PC-3 (cell line): ENCODE results near the gene SHISA6. TPM values are rescaled to one million over a fixed set of nuclear protein-coding genes. Genes with fewer than 3 reads are reported as not detected.
"Not testable (repeated sequence)": the region's sequence is repeated elsewhere in the genome, so short reads cannot be mapped to it uniquely, and the experiment has no call there.

Experiments
- ATAC-seq: fragments of 200-7000 bp; cut with Tn5 transposase; 2 replicates; pipeline ENCODE4 v1.9.1; 2020; ENCODE audit warnings: mild to moderate bottlenecking, moderate library complexity
- BruUV-seq: library from RNA; stranded (reverse); fragments of 400-500 nt; replicated peaks from 2 replicates; lab custom pipeline; 2021; lab: Mats Ljungman, UMichigan
- CTCF ChIA-PET: fragments of 300-600 bp; sonication (Branson Sonifier 250); formaldehyde crosslinking; loops from one replicate; lab custom pipeline; 2022; ENCODE audit warnings: antibody characterized with exemption; lab: Charles Lee
- POLR2A ChIA-PET: fragments of 300-600 bp; sonication (Branson Sonifier 250); formaldehyde crosslinking; loops from one replicate; lab custom pipeline; 2022; ENCODE audit warnings: antibody characterized with exemption; ENCODE audit not compliant: unreplicated experiment; lab: Charles Lee
- DNase-seq: peaks from one replicate; pipeline ENCODE4 v3.0.0-alpha.2; 2015
- H2AFZ ChIP-seq: fragments of 300-600 bp; sonication (generic); 2 replicates; pipeline ENCODE4 v1.6.0; 2016; ENCODE audit warnings: antibody characterized with exemption, low read length
- H3F3A ChIP-seq: fragments of 300-600 bp; sonication (generic); one replicate; pipeline ENCODE4 v1.6.0; 2017; ENCODE audit warnings: antibody characterized with exemption, low read length, control low read depth, mild to moderate bottlenecking; ENCODE audit not compliant: unreplicated experiment
- H3K27ac ChIP-seq: fragments of 300-600 bp; sonication (generic); 2 replicates; pipeline ENCODE4 v1.5.1; 2016; ENCODE audit warnings: mild to moderate bottlenecking, low read length
- H3K27me3 ChIP-seq: fragments of 300-600 bp; sonication (generic); 2 replicates; pipeline ENCODE4 v1.6.1; 2016; ENCODE audit warnings: low read length, mixed read lengths
- H3K36me3 ChIP-seq: fragments of 300-600 bp; sonication (generic); 2 replicates; pipeline ENCODE4 v1.6.1; 2016; ENCODE audit warnings: low read depth, mixed run types, low read length, mixed read lengths
- H3K4me1 ChIP-seq: fragments of 300-600 bp; sonication (generic); 2 replicates; pipeline ENCODE4 v1.5.1; 2016; ENCODE audit warnings: low read length; ENCODE audit not compliant: insufficient read depth
- H3K4me2 ChIP-seq: fragments of 300-600 bp; sonication (generic); 2 replicates; pipeline ENCODE4 v1.6.0; 2016; ENCODE audit warnings: low read length
- H3K4me3 ChIP-seq: fragments of 300-600 bp; sonication (generic); 2 replicates; pipeline ENCODE4 v1.5.1; 2016; ENCODE audit warnings: mild to moderate bottlenecking, low read length, mixed read lengths
- H3K79me2 ChIP-seq: fragments of 300-600 bp; sonication (generic); 2 replicates; pipeline ENCODE4 v1.6.1; 2017; ENCODE audit warnings: low read length, mixed read lengths
- H3K9ac ChIP-seq: fragments of 300-600 bp; sonication (generic); 2 replicates; pipeline ENCODE4 v1.6.0; 2016; ENCODE audit warnings: mild to moderate bottlenecking, low read length
- H3K9me2 ChIP-seq: fragments of 300-600 bp; sonication (generic); replicated peaks from 2 replicates; pipeline ENCODE4 v1.6.1; 2016; ENCODE audit warnings: mixed run types, low read length, mixed read lengths
- H3K9me3 ChIP-seq: fragments of 300-600 bp; sonication (generic); 2 replicates; pipeline ENCODE4 v1.6.1; 2016; ENCODE audit warnings: low read length, mixed read lengths
- H4K20me1 ChIP-seq: fragments of 300-600 bp; sonication (generic); 2 replicates; pipeline ENCODE4 v1.6.1; 2016; ENCODE audit warnings: low read length, mixed read lengths
- EZH2 ChIP-seq: fragments of 300-600 bp; sonication (generic); IDR thresholded peaks from one replicate; pipeline ENCODE4 v1.6.1; 2017; ENCODE audit warnings: antibody characterized with exemption, mild to moderate bottlenecking, low read length; ENCODE audit not compliant: unreplicated experiment
- EZH2phosphoT487 ChIP-seq: fragments of 300-600 bp; sonication (generic); IDR thresholded peaks from 2 replicates; pipeline ENCODE4 v1.6.1; 2018; ENCODE audit warnings: mild to moderate bottlenecking, antibody characterized with exemption, low read length, borderline replicate concordance
- intact Hi-C: fragments of 100-400 bp; cut with micrococcal nuclease; formaldehyde crosslinking; loops from 2 replicates; pipeline ENCODE4 v1.9.0; 2023
- total RNA-seq: library from RNA; depleted of rRNA; stranded (reverse); fragments of >200 nt; gene quantifications from 2 replicates; pipeline ENCODE4 v1.2.3, GENCODE V29; 2014
- TF ChIP-seq, protein P1 (sequence below): fragments of 300-600 bp; sonication (generic); conservative IDR thresholded peaks from 2 replicates; pipeline ENCODE4 v1.5.1; 2017; ENCODE audit warnings: antibody characterized with exemption, low read depth, mild to moderate bottlenecking, low read length

The SHISA6 gene
- total RNA-seq, 1 experiment from 2014 or later, result not detected

DNA sequence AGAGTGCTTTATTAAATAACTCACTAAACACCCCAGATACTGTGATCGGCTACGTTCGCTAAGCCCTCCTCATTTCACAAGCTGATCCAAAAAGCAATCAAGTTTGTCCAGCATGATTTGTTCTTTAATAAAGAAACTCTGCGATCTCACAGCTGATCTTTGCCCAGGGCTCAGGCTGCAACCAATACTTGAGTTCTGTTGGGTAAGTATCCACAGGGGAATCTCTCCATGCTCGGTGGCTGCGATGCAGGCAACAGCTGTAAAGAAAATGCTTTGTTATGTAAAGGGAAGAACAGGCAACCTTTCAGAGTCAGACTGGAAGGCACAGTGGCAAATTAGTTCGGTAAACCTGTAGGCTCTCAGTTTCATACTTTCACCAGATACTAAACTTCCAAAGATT, 67.5 kb downstream of the SHISA6 start:
- Histone ChIP-seq H3F3A (no peaks in the 10 kb centered on the region), H3K4me2 (no peak overlapping the region), H3K9me2 (no peaks in the 10 kb centered on the region), H3K4me1 (no peaks in the 10 kb centered on the region), H3K4me3 (no peak overlapping the region), H3K36me3 (no peaks in the 10 kb centered on the region), H4K20me1 (no peaks in the 10 kb centered on the region), H3K27me3 (no peaks in the 10 kb centered on the region), H3K79me2 (no peaks in the 10 kb centered on the region), H2AFZ (no peak overlapping the region), H3K9me3 (no peaks in the 10 kb centered on the region), H3K9ac (no peak overlapping the region), H3K27ac (no peak overlapping the region)
- TF ChIP-seq, protein P1, sequence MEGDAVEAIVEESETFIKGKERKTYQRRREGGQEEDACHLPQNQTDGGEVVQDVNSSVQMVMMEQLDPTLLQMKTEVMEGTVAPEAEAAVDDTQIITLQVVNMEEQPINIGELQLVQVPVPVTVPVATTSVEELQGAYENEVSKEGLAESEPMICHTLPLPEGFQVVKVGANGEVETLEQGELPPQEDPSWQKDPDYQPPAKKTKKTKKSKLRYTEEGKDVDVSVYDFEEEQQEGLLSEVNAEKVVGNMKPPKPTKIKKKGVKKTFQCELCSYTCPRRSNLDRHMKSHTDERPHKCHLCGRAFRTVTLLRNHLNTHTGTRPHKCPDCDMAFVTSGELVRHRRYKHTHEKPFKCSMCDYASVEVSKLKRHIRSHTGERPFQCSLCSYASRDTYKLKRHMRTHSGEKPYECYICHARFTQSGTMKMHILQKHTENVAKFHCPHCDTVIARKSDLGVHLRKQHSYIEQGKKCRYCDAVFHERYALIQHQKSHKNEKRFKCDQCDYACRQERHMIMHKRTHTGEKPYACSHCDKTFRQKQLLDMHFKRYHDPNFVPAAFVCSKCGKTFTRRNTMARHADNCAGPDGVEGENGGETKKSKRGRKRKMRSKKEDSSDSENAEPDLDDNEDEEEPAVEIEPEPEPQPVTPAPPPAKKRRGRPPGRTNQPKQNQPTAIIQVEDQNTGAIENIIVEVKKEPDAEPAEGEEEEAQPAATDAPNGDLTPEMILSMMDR, result no peak
- no peak for TF ChIP-seq EZH2phosphoT487
- TF ChIP-seq EZH2, result no peak
- no peak for ATAC-seq
- DNase-seq, result no peak
- ChIA-PET POLR2A (no interaction called here), CTCF (no interaction called here)
- intact Hi-C loops, result no loop called here
- BruUV-seq, result no TSS peak

DNA sequence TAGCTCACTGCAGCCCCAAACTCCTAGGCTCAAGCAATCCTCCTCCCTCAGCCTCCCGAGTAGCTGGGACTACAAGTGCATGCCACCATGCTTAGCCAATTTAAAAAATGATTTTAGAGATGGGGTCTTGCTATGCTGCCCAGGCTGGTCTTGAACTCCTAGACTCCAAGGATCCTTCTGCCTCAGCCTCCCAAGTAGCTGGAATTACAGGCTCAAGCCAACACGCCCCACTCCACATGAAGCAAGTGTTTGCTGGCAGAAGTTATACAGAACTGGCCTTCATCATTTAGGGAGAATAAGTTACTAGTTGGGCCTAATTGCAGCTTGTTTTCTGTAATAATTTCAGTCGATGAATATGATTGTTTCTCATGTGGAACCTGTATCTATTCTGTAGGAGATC, 68.0 kb downstream of the SHISA6 start:
- no peak for DNase-seq
- no peak overlapping the region for H2AFZ ChIP-seq
- H3F3A ChIP-seq, result no peaks in the 10 kb centered on the region
- ATAC-seq, result no peak
- ChIA-PET POLR2A (no interaction called here), CTCF (no interaction called here)
- no peaks in the 10 kb centered on the region for H3K79me2 ChIP-seq
- no peak overlapping the region for H3K9ac ChIP-seq
- no peaks in the 10 kb centered on the region for H3K27me3 ChIP-seq
- H4K20me1 ChIP-seq, result no peaks in the 10 kb centered on the region
- H3K9me3 ChIP-seq, result no peaks in the 10 kb centered on the region
- H3K9me2 ChIP-seq, result no peaks in the 10 kb centered on the region
- TF ChIP-seq EZH2phosphoT487 (no peak), EZH2 (no peak)
- TF ChIP-seq, protein P1, result no peak
- BruUV-seq, result no TSS peak
- intact Hi-C loops, result no loop called here
- H3K4me3 ChIP-seq, result no peak overlapping the region
- H3K4me1 ChIP-seq, result no peaks in the 10 kb centered on the region
- no peak overlapping the region for H3K27ac ChIP-seq
- H3K4me2 ChIP-seq, result no peak overlapping the region
- H3K36me3 ChIP-seq, result no peaks in the 10 kb centered on the region

DNA sequence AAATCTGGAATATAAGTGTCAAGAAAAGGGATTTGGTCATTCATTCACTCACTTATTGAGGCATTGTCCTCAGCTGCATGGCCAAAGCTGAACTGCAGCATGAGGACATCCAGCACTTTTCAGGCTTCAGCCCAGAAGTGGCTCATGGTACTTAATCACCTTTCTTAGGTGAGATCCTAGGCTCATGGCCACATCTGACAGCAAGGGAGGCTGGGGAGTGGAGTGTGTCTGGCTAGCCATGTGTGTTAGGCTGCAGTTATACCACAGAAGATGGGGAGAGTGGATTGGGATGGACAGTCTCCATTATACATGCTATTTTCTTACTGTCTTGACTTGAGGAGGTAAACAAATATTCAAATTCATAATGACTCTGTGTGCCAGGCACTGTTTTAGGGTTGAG, 68.8 kb downstream of the SHISA6 start:
- Histone ChIP-seq H3F3A (no peaks in the 10 kb centered on the region), H3K4me1 (no peaks in the 10 kb centered on the region), H3K9me2 (no peaks in the 10 kb centered on the region), H3K79me2 (no peaks in the 10 kb centered on the region), H3K36me3 (no peaks in the 10 kb centered on the region), H4K20me1 (no peaks in the 10 kb centered on the region), H3K27me3 (no peaks in the 10 kb centered on the region), H2AFZ (no peak overlapping the region), H3K9me3 (no peaks in the 10 kb centered on the region), H3K27ac (no peak overlapping the region), H3K4me3 (no peak overlapping the region), H3K4me2 (no peak overlapping the region), H3K9ac (no peak overlapping the region)
- ATAC-seq (no peak), DNase-seq (no peak)
- TF ChIP-seq EZH2 (no peak), EZH2phosphoT487 (no peak)
- TF ChIP-seq, protein P1, result no peak
- BruUV-seq, result no TSS peak
- intact Hi-C loops, result no loop called here
- ChIA-PET POLR2A (no interaction called here), CTCF (no interaction called here)

DNA sequence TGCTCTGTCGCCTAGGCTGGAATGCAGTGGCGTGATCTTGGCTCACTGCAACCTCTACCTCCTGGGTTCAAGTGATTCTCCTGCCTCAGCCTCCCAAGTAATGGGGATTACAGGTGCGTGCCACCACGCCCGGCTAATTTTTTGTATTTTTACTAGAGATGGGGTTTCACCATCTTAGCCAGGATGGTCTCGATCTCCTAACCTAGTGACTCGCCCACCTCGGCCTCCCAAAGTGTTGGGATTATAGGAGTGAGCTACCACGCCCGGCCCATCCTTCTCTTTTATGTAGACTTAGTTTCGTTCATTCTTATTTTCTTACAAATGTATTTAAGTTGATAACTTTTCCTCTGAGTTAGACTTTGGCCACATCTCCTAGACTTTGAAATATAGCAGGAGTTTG, 75.4 kb downstream of the SHISA6 start:
- H3K4me1 ChIP-seq, H4K20me1 ChIP-seq, H3K36me3 ChIP-seq, H3K9me3 ChIP-seq, H3K9ac ChIP-seq, POLR2A ChIA-PET, H2AFZ ChIP-seq, H3K4me3 ChIP-seq, ATAC-seq, H3F3A ChIP-seq, H3K27me3 ChIP-seq, BruUV-seq, CTCF ChIA-PET, H3K27ac ChIP-seq, H3K9me2 ChIP-seq, H3K4me2 ChIP-seq, H3K79me2 ChIP-seq, DNase-seq, intact Hi-C loops: not testable (repeated sequence)
